Small intestine (tissue), 7 donors: Measurements from ENCODE around the gene EIF4A3. TPM values are rescaled to one million over a fixed set of nuclear protein-coding genes. Genes with fewer than 3 reads are reported as not detected.

Source experiments
- DNase-seq, 2 donors: peaks; one replicate each; pipeline versions ENCODE4 v3.0.0 to v3.0.0-alpha.2; 2013
- FAIRE-seq: peaks from 2 replicates; lab custom pipeline; 2012; peaks lifted over from hg19 to GRCh38; lab: Jason Lieb, UNC
- H3K27ac ChIP-seq, 3 donors: one replicate each; pipeline ENCODE4 v1.5.1; 2013; ENCODE audit warnings: low read length in 2 of 3, mild to moderate bottlenecking in 2 of 3, control low read depth in 1 of 3, inconsistent platforms in 1 of 3, low read depth in 1 of 3, moderate library complexity in 1 of 3
- H3K27me3 ChIP-seq, 3 donors: one replicate each; pipeline ENCODE4 v1.6.1; 2013; ENCODE audit warnings: low read length in 3 of 3, inconsistent platforms in 1 of 3; ENCODE audit not compliant: control insufficient read depth in 3 of 3, insufficient read depth in 3 of 3
- H3K36me3 ChIP-seq, 3 donors: one replicate each; pipeline ENCODE4 v1.6.1; 2013; ENCODE audit warnings: low read length in 3 of 3, inconsistent platforms in 1 of 3, low read depth in 1 of 3, mild to moderate bottlenecking in 1 of 3, moderate library complexity in 1 of 3; ENCODE audit not compliant: control insufficient read depth in 3 of 3, insufficient read depth in 2 of 3
- H3K4me1 ChIP-seq, 3 donors: one replicate each; pipeline ENCODE4 v1.6.1; 2013; ENCODE audit warnings: low read length in 2 of 3, inconsistent platforms in 1 of 3, low read depth in 1 of 3, mild to moderate bottlenecking in 1 of 3, moderate library complexity in 1 of 3; ENCODE audit not compliant: control insufficient read depth in 3 of 3, insufficient read depth in 2 of 3
- H3K4me3 ChIP-seq, 3 donors: one replicate each; pipeline ENCODE4 v1.5.1; 2013; ENCODE audit warnings: low read length in 3 of 3, control low read depth in 1 of 3, inconsistent platforms in 1 of 3, low read depth in 1 of 3, mild to moderate bottlenecking in 1 of 3, moderate library complexity in 1 of 3
- H3K9me3 ChIP-seq, 2 donors: one replicate each; pipeline ENCODE4 v1.6.1; 2013; ENCODE audit warnings: low read depth in 1 of 2, low read length in 1 of 2; ENCODE audit not compliant: control insufficient read depth in 2 of 2, insufficient read depth in 1 of 2
- WGBS, 3 donors: extraction: QIAGEN DNeasy Blood & Tissue Kit; methylation state at CpG; one replicate each; pipeline ENCODE4 v1.1.7; 2013; 5-methylcytosine and 5-hydroxymethylcytosine counted together
- polyA plus RNA-seq, 4 donors: library from polyadenylated mRNA; stranded (reverse) in 3 of 4; unstranded in 1 of 4; fragments of 200-250 nt in 3 of 4; fragments of 120-200 nt in 1 of 4; gene quantifications; one replicate each; pipeline versions ENCODE4 v1.2.1 to v1.2.3, GENCODE V29; 2013
- donor health status: healthy with polysubstance abuse.
- donor health status: control.
- donor health status: control.
- donor health status: Bipolar disorder and iron deficiency.
- donor health status: healthy.

Gene EIF4A3
- polyA plus RNA-seq, 4 donors, result 47.2 to 88.2 (median 67.3) TPM

DNA sequence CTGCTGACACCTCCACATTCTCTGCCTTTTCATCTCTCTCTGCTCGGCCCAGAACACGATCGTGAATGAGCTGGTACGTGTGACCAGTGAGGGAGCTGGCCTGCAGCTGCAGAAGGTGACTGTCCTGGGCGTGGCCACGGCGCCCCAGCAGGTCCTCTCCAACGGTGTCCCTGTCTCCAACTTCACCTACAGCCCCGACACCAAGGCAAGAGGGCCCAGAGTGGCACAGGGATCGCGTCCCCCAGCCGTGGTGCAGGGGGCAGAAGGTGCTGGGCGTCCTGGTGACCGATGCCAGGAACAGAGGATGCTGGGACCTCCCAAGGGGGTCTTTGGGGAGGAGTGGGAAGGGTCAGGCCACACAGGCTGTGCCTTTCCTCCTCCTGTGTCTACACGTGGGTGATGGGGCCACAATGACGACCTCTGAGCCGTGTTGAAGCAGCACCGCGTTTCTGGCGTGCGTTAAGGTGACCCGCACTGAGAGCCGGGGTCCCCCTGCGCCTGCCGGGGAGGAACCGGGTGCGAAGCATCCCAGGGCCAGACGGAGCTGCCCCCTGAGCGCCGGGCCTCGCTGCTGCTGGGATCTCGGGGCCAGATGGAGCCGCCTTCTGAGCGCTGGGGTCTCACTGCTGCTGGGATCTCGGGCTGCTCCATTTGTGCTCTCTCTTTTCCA lies 28.2 kb downstream of the EIF4A3 start:
- Histone ChIP-seq H3K27me3 (no peaks in the 10 kb centered on the region), H3K4me3 (no peak overlapping the region), H3K9me3 (peaks cover 0 to 10% of the 10 kb centered on the region in 2 donors), H3K36me3 (peaks cover 0 to 24% (median 0%) of the 10 kb centered on the region in 3 donors), H3K4me1 (no peaks in the 10 kb centered on the region), H3K27ac (no peak overlapping the region)
- 88 to 90% (median 89%) methylated on average over 35 of the region's 35 CpGs for WGBS, 3 donors
- DNase-seq (no peak), FAIRE-seq (no peak)

DNA sequence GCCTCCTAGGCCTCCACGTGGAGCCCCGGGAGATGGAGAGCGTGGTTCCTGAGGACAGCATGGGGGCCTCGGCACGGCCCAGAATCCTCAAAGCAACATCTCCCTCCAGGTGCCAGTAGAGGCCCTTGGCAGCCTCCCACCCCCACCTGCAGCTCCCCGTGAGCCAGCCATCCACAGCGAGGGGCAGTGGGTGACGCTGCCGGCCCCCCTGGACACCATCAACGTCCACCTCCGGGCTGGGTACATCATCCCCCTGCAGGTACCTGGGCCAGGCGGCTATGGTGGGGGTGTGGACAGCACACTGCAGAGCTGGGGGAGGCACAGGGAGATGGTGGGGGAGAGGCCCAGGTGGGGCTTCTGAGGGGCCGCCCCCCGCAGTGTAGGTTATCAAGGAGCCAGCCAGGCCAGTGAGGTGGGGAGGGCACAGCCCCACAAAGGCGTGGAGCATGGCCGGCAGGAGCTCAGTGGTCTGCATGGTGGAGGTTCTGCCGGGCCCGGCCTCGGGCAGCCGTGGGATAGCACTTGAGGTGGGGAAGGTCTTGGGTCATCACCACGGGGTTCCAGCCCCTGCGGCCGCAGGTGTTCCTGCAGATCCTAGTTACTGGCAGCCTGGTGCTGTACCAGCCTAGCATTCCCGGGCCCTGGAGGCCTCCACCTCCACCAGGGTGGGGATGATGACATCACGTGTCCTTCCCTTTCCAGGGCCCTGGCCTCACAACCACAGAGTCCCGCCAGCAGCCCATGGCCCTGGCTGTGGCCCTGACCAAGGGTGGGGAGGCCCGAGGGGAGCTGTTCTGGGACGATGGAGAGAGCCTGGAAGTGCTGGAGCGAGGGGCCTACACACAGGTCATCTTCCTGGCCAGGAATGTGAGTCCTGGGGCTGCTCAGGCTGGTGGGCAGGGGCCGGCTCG lies 29.2 kb downstream of the EIF4A3 start:
- FAIRE-seq, result no peak

DNA sequence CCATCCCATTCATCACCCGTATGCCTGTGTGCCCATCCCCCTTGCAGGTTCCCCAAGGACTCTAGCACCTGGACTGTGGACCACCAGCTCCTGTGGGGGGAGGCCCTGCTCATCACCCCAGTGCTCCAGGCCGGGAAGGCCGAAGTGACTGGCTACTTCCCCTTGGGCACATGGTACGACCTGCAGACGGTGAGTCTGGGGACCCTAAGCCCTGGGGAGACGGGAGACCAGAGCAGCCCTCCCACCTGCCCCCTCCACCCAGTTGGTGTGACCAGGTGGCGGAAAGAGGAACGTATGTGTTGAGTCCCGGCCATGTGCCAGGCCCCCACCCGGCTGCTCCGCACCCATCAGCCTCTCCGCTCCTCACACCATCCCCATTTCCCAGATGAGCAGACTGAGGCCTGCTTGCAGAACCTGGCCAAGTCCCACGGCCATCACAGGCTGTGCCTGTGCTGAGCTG lies 30.0 kb downstream of the EIF4A3 start:
- no peak overlapping the region for H3K27ac ChIP-seq
- DNase-seq, result no peak
- H3K9me3 ChIP-seq, result peaks cover 0 to 10% of the 10 kb centered on the region in 2 donors
- no peak overlapping the region for H3K4me3 ChIP-seq
- H3K36me3 ChIP-seq, result peaks cover 0 to 34% (median 0%) of the 10 kb centered on the region in 3 donors
- WGBS, 3 donors, result 90 to 93% (median 92%) methylated on average over 13 of the region's 13 CpGs
- H3K27me3 ChIP-seq, result no peaks in the 10 kb centered on the region
- no peak for FAIRE-seq
- H3K4me1 ChIP-seq, result no peaks in the 10 kb centered on the region

More for the DNA sequence above, 29.2 kb downstream of the EIF4A3 start:
- H3K27ac ChIP-seq, result no peak overlapping the region
- peaks cover 0 to 30% (median 0%) of the 10 kb centered on the region in 3 donors for H3K36me3 ChIP-seq
- DNase-seq, result no peak
- no peaks in the 10 kb centered on the region for H3K4me1 ChIP-seq
- 90 to 94% (median 90%) methylated on average over 28 to 31 of the region's 31 CpGs for WGBS, 3 donors
- peaks cover 0 to 10% of the 10 kb centered on the region in 2 donors for H3K9me3 ChIP-seq
- H3K4me3 ChIP-seq, result no peak overlapping the region
- no peaks in the 10 kb centered on the region for H3K27me3 ChIP-seq

- DNase-seq (no peak), FAIRE-seq (no peak)
- Histone ChIP-seq H3K27me3 (no peaks in the 10 kb centered on the region), H3K4me3 (no peak overlapping the region), H3K4me1 (no peaks in the 10 kb centered on the region), H3K9me3 (peaks cover 0 to 10% of the 10 kb centered on the region in 2 donors), H3K27ac (no peak overlapping the region), H3K36me3 (peaks cover 0 to 34% (median 0%) of the 10 kb centered on the region in 3 donors)
- 80 to 94% (median 92%) methylated on average over 16 of the region's 16 CpGs for WGBS, 3 donors
Observed at GRCh38 chr17:80116276-80116920, 30.5 kb downstream of the EIF4A3 start.

DNA sequence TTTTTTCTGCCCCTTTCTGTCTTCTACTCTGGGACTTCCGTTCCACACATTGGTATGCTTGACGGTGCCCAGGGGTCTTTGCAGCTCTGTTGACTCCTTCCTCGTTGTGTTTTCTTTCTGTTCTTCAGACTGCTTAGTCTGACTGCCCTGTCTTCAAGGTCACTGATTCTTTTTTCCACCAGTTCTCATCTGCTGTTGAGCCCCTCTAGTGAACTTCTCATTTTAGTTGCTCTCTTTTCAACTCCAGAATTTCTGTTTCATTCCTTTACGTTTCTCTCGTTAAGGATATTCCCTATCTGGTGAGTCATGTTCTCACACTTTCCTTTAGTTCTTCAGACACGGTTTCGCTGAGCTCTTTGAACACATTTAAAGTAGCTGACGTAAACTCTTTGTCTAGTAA lies 31.8 kb downstream of the EIF4A3 start:
- 89 to 92% (median 90%) methylated on average over 8 of the region's 8 CpGs for WGBS, 3 donors

GRCh38 chr17:80114758-80115157 lies 32.2 kb downstream of the EIF4A3 start:
- 81 to 90% (median 83%) methylated on average over 7 of the region's 7 CpGs for WGBS, 3 donors
- FAIRE-seq (no peak), DNase-seq (no peak)
- peaks cover 0 to 35% (median 0%) of the 10 kb centered on the region in 3 donors for H3K36me3 ChIP-seq
- H3K27me3 ChIP-seq, result no peaks in the 10 kb centered on the region
- no peak overlapping the region for H3K27ac ChIP-seq
- H3K9me3 ChIP-seq, result peaks cover 0 to 10% of the 10 kb centered on the region in 2 donors
- no peak overlapping the region for H3K4me3 ChIP-seq
- no peaks in the 10 kb centered on the region for H3K4me1 ChIP-seq

More for the DNA sequence above, 31.8 kb downstream of the EIF4A3 start:
- Histone ChIP-seq H3K27me3 (no peaks in the 10 kb centered on the region), H3K4me1 (no peaks in the 10 kb centered on the region), H3K36me3 (peaks cover 0 to 34% (median 0%) of the 10 kb centered on the region in 3 donors), H3K4me3 (no peak overlapping the region), H3K9me3 (peaks cover 0 to 10% of the 10 kb centered on the region in 2 donors), H3K27ac (no peak overlapping the region)
- DNase-seq (no peak), FAIRE-seq (no peak)

DNA sequence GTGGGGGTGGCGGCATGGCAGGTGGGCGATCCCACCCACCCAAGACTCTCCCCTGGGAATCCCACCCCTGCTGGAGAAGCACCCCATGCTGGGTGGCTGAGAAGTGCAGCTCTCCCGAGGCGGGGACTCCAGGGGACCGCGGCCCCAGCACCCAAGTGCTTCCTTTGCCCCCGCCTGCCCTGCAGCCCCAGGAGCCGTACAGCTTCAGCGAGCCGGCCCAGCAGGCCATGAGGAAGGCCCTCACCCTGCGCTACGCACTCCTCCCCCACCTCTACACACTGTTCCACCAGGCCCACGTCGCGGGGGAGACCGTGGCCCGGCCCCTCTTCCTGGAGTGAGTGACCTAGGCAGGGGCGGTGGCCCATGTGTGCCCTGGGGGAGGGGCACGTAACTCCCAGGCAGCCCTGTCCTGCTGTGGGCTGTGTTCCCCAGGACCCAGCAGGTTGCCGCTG lies 33.9 kb downstream of the EIF4A3 start:
- no peak for DNase-seq
- Histone ChIP-seq H3K36me3 (peaks cover 0 to 33% (median 2%) of the 10 kb centered on the region in 3 donors), H3K4me3 (no peak overlapping the region), H3K9me3 (peaks cover 0 to 10% of the 10 kb centered on the region in 2 donors), H3K27ac (no peak overlapping the region), H3K4me1 (no peaks in the 10 kb centered on the region), H3K27me3 (no peaks in the 10 kb centered on the region)
- 84 to 96% (median 84%) methylated on average over 14 to 20 of the region's 20 CpGs for WGBS, 3 donors
- FAIRE-seq, result no peak
